ENCODE results near the gene AKNA.

GRCh38 chr9:114429488-114429887 lies 41.7 kb upstream of the AKNA start:
- no peak for TF ChIP-seq SIN3A (IDR thresholded peaks at IDR 0.05; ENCODE audit: borderline replicate concordance, insufficient read depth, low read length)
- TF ChIP-seq REST (IDR thresholded peaks at IDR 0.05; ENCODE audit: insufficient read depth in 1 of 2, low read depth in 2 of 2, low read length in 2 of 2) = no peak

Measured in PFSK-1 (cell line).